A673 (cell line): ENCODE results near the gene DIRAS3. TPM values are rescaled to one million over a fixed set of nuclear protein-coding genes. Genes with fewer than 3 reads are reported as not detected.

Experiments used
- BruUV-seq: library from RNA; stranded (reverse); fragments of 400-500 nt; replicated peaks from 2 replicates; lab custom pipeline; 2021; lab: Mats Ljungman, UMichigan
- CTCF ChIA-PET: fragments of 300-600 bp; sonication (Branson Sonifier 250); formaldehyde crosslinking; loops from one replicate; lab custom pipeline; 2022; ENCODE audit warnings: antibody characterized with exemption; lab: Charles Lee
- POLR2A ChIA-PET: fragments of 300-600 bp; sonication (Branson Sonifier 250); formaldehyde crosslinking; loops from one replicate; lab custom pipeline; 2022; ENCODE audit warnings: antibody characterized with exemption; ENCODE audit not compliant: low non-redundant PET; lab: Charles Lee
- DNase-seq: peaks from one replicate; pipeline ENCODE4 v3.0.0-alpha.2; 2015; ENCODE audit warnings: low spot score
- H3K27ac ChIP-seq: fragments of 200-600 bp; sonication (generic); 2 replicates; pipeline ENCODE4 v1.5.1; 2016; ENCODE audit warnings: mixed run types, low read depth, mild to moderate bottlenecking, mixed read lengths, antibody characterized with exemption, low read length; ENCODE audit not compliant: poor library complexity, severe bottlenecking
- H3K27me3 ChIP-seq: fragments of 200-600 bp; sonication (generic); replicated peaks from 2 replicates; pipeline ENCODE4 v1.6.1; 2017; ENCODE audit warnings: mixed run types, low read depth, mild to moderate bottlenecking, mixed read lengths, antibody characterized with exemption, low read length; ENCODE audit not compliant: insufficient read depth, poor library complexity
- H3K36me3 ChIP-seq: fragments of 200-600 bp; sonication (generic); 2 replicates; pipeline ENCODE4 v1.6.1; 2016; ENCODE audit warnings: mixed run types, mild to moderate bottlenecking, mixed read lengths, antibody characterized with exemption, low read length; ENCODE audit not compliant: insufficient read depth, poor library complexity, severe bottlenecking
- H3K4me1 ChIP-seq: fragments of 200-600 bp; sonication (generic); 2 replicates; pipeline ENCODE4 v1.6.1; 2017; ENCODE audit warnings: mixed run types, mild to moderate bottlenecking, mixed read lengths, antibody characterized with exemption, low read length; ENCODE audit not compliant: insufficient read depth, poor library complexity, severe bottlenecking
- H3K4me3 ChIP-seq: fragments of 200-600 bp; sonication (generic); 2 replicates; pipeline ENCODE4 v1.5.1; 2016; ENCODE audit warnings: low read depth, mixed run types, mild to moderate bottlenecking, mixed read lengths, low read length; ENCODE audit not compliant: poor library complexity, severe bottlenecking
- H3K9me3 ChIP-seq: fragments of 200-600 bp; sonication (generic); 2 replicates; pipeline ENCODE4 v1.6.1; 2016; ENCODE audit warnings: mixed run types, low read depth, mild to moderate bottlenecking, mixed read lengths, antibody characterized with exemption, low read length; ENCODE audit not compliant: poor library complexity, severe bottlenecking
- EZH2 ChIP-seq: fragments of 200-600 bp; sonication (generic); IDR thresholded peaks from 2 replicates; pipeline ENCODE4 v1.6.1; 2017; ENCODE audit warnings: borderline replicate concordance, low read depth, mild to moderate bottlenecking, mixed read lengths, antibody characterized with exemption, low read length; ENCODE audit not compliant: poor library complexity, severe bottlenecking
- intact Hi-C: fragments of 100-400 bp; cut with micrococcal nuclease; formaldehyde crosslinking; loops from one replicate; pipeline ENCODE4 v1.10.0; 2022; ENCODE audit not compliant: unreplicated experiment
- total RNA-seq: library from RNA; stranded (reverse); gene quantifications from 2 replicates; pipeline ENCODE4 v1.2.3, GENCODE V29; 2021
- TF ChIP-seq, protein P1 (sequence below): fragments of 300-800, 200-600 bp; sonication (generic); conservative IDR thresholded peaks from 2 replicates; pipeline ENCODE4 v1.5.1; 2017; ENCODE audit warnings: low read depth, mild to moderate bottlenecking, antibody characterized with exemption, low read length, moderate library complexity, mixed read lengths

Gene DIRAS3
- total RNA-seq, 1 experiment from 2014 or later = 1.1 TPM

DNA sequence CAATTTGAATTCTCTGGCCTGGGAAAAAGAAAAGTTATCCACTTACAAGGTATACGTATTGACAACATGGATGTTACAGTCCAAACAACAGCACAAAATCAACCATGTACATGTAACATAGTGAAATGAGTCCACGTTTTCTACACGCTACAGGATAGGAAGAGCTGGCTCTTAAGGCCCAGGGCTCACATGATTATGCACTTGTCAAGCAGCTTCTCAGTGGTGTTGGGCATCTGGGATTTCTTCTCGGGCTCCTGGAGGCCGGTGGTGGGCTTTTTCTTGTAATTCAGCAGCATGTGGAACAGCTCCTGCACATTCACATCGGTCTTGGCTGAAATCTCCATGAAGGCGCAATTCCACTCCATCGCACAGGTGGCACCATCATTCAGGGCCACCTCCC, 4.0 kb downstream of the DIRAS3 start:
- Histone ChIP-seq H3K27me3 (no peaks in the 10 kb centered on the region), H3K27ac (no peak overlapping the region), H3K4me1 (no peaks in the 10 kb centered on the region), H3K36me3 (no peaks in the 10 kb centered on the region), H3K4me3 (no peak overlapping the region), H3K9me3 (no peaks in the 10 kb centered on the region)
- ChIA-PET CTCF (no interaction called here), POLR2A (no interaction called here)
- TF ChIP-seq, protein P1, sequence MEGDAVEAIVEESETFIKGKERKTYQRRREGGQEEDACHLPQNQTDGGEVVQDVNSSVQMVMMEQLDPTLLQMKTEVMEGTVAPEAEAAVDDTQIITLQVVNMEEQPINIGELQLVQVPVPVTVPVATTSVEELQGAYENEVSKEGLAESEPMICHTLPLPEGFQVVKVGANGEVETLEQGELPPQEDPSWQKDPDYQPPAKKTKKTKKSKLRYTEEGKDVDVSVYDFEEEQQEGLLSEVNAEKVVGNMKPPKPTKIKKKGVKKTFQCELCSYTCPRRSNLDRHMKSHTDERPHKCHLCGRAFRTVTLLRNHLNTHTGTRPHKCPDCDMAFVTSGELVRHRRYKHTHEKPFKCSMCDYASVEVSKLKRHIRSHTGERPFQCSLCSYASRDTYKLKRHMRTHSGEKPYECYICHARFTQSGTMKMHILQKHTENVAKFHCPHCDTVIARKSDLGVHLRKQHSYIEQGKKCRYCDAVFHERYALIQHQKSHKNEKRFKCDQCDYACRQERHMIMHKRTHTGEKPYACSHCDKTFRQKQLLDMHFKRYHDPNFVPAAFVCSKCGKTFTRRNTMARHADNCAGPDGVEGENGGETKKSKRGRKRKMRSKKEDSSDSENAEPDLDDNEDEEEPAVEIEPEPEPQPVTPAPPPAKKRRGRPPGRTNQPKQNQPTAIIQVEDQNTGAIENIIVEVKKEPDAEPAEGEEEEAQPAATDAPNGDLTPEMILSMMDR = no peak
- TF ChIP-seq EZH2 = no peak
- DNase-seq = no peak
- BruUV-seq = no TSS peak
- intact Hi-C loops = no loop called here

DNA sequence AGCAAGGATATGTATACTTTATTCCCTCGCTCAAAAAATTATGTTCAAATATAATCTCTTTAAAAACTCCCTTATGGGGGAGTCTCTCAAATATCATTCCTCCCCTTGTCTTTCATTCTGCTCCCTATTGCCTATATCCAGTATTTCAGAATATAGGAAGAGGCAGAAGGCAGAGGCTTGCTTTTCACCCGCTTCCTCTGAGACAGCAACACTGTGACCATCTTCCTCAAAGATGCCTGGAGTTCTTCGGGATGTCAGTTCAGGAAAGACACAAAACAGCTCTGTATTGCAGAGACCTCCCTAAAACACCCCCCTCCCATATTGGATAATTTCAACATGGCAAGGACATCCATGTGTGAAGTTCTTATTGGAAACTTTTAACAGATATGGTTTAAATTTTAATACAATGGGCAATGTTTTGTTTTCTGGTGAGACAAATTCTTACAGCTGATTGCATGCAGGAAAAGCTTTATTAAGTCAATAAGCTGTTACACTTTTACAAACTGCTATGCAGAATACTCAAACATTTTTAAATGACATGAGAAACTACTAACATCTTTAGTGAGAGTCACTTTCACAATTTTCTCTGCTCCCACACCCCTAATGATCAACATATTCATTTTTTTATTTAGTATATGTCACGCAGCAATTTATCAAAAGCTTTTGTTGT, 4.8 kb downstream of the DIRAS3 start:
- Histone ChIP-seq H3K36me3 (no peaks in the 10 kb centered on the region), H3K9me3 (no peaks in the 10 kb centered on the region), H3K4me3 (no peak overlapping the region), H3K27ac (no peak overlapping the region), H3K27me3 (no peaks in the 10 kb centered on the region), H3K4me1 (no peaks in the 10 kb centered on the region)
- CTCF ChIA-PET = no interaction called here
- no peak for DNase-seq
- TF ChIP-seq EZH2 = no peak
- TF ChIP-seq, protein P1 = no peak
- POLR2A ChIA-PET = interaction anchor here (0.5 kb wide), 1 partner anchor 176 kb away, joined by 3 read pairs; no protein-coding TSS in a partner anchor
- intact Hi-C loops = no loop called here
- BruUV-seq = no TSS peak

DNA sequence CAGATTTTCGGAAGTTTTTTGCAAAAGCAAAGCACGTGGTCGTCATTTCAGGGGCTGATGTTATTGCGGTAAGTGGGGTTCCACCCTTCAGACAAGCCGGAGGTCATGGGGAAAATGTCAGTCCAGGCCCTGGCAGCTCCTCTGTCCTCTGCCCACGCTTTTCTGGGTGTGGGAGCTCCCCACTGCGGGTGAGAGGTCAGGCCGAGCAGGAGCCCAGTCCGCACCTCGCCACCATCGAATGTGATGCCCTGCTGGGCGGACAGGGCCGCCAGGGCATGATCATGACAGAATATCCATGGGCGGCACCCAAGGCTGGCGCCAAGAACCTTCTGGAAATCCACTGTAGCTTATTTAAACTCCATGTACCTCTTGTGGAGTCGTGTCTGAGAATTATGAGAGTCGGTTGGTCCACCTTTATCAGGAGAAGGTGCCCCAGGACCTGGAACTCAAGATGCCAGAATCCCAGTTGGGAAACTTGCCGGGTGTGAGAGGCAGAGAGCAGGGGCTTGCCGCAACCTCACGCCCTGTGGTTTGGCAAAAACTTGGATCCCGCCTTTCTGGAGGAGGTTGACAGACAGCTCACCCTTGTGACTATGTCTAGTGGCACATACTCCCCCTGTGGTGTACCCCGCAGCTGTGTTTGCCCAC, 6.9 kb downstream of the DIRAS3 start:
- POLR2A ChIA-PET = no interaction called here
- TF ChIP-seq, protein P1 = no peak
- TF ChIP-seq EZH2 = no peak

More for the DNA sequence above, 6.9 kb downstream of the DIRAS3 start:
- Histone ChIP-seq H3K27ac (no peak overlapping the region), H3K9me3 (no peaks in the 10 kb centered on the region), H3K4me3 (no peak overlapping the region), H3K4me1 (no peaks in the 10 kb centered on the region), H3K36me3 (no peaks in the 10 kb centered on the region), H3K27me3 (no peaks in the 10 kb centered on the region)
- no TSS peak for BruUV-seq
- intact Hi-C loops = no loop called here
- CTCF ChIA-PET = no interaction called here
- DNase-seq = no peak
